K562 (cell line): ENCODE data around the gene AP4E1. TPM values are rescaled to one million over a fixed set of nuclear protein-coding genes. Genes with fewer than 3 reads are reported as not detected.

Source experiments
- ATAC-seq: fragments of 200-7000 bp; cut with Tn5 transposase; 3 replicates; pipeline ENCODE4 v1.9.1; 2020; ENCODE audit warnings: moderate library complexity
- BruUV-seq: library from RNA; stranded (reverse); fragments of 400-500 nt; replicated peaks from 2 replicates; lab custom pipeline; 2021; lab: Mats Ljungman, UMichigan
- CTCF ChIA-PET: fragments of 300-600 bp; formaldehyde crosslinking; extraction: SDS; loops from one replicate; lab custom pipeline; 2021; ENCODE audit warnings: low intra/inter-chr PET ratio; lab: Yijun Ruan, JAX
- POLR2A ChIA-PET: fragments of 300-600, 350-650 bp; sonication (Branson Sonifier 250); formaldehyde crosslinking; extraction: SDS; loops from one replicate; lab custom pipeline; 2021; ENCODE audit warnings: antibody characterized with exemption, inconsistent platforms; lab: Yijun Ruan, JAX
- DNase-seq, 4 experiments: peaks; one replicate each; pipeline versions ENCODE4 v3.0.0 to v3.0.0-alpha.2; 2011 to 2018; ENCODE audit warnings: low spot score in 3 of 4, mixed read lengths in 3 of 4; ENCODE audit errors: extremely low read depth in 1 of 4
- FAIRE-seq: peaks from 2 replicates; lab custom pipeline; 2011; peaks lifted over from hg19 to GRCh38; lab: Jason Lieb, UNC
- H2AFZ ChIP-seq: 2 replicates; pipeline ENCODE4 v1.6.0; 2011; ENCODE audit warnings: low read depth, low read length, control low read depth, inconsistent platforms
- H3K27ac ChIP-seq: fragments of 200-600 bp; 3 replicates; pipeline ENCODE4 v1.8.0; 2011; ENCODE audit warnings: low read depth, mild to moderate bottlenecking, control low read depth, inconsistent platforms, low read length, moderate library complexity, mixed read lengths; ENCODE audit errors: extremely low read depth
- H3K27me3 ChIP-seq, 2 experiments: fragments of 300-600 bp in 1 of 2; 2 replicates in 1 of 2; 3 replicates in 1 of 2; pipeline versions ENCODE4 v1.6.0 to v1.8.0; 2011; ENCODE audit warnings: inconsistent platforms in 2 of 2, low read length in 2 of 2, mild to moderate bottlenecking in 1 of 2, mixed read lengths in 1 of 2, moderate library complexity in 1 of 2; ENCODE audit not compliant: control insufficient read depth in 2 of 2, insufficient read depth in 2 of 2
- H3K36me3 ChIP-seq: fragments of 300-600 bp; 3 replicates; pipeline ENCODE4 v1.8.0; 2011; ENCODE audit warnings: mild to moderate bottlenecking, low read length, inconsistent platforms; ENCODE audit not compliant: control insufficient read depth, insufficient read depth
- H3K4me1 ChIP-seq, 2 experiments: fragments of 200-600 bp in 1 of 2; replicated peaks in 1 of 2; 2 replicates in 1 of 2; 3 replicates in 1 of 2; pipeline versions ENCODE4 v1.5.1 to v1.8.0; 2011; ENCODE audit warnings: inconsistent platforms in 2 of 2, low read length in 2 of 2, mild to moderate bottlenecking in 1 of 2, mixed read lengths in 1 of 2, moderate library complexity in 1 of 2; ENCODE audit not compliant: control insufficient read depth in 2 of 2, insufficient read depth in 2 of 2
- H3K4me2 ChIP-seq: 2 replicates; pipeline ENCODE4 v1.6.1; 2011; ENCODE audit warnings: low read length, control low read depth, inconsistent platforms, mixed read lengths; ENCODE audit not compliant: insufficient read depth
- H3K4me3 ChIP-seq: fragments of 200-600 bp; sonication (generic), shearing (Covaris generic); 2 replicates; pipeline ENCODE4 v1.5.1; 2016; ENCODE audit warnings: control low read depth, inconsistent platforms
- H3K79me2 ChIP-seq: fragments of 200-600 bp; 3 replicates; pipeline ENCODE4 v1.8.0; 2011; ENCODE audit warnings: low read length, inconsistent platforms; ENCODE audit not compliant: control insufficient read depth, insufficient read depth
- H3K9ac ChIP-seq, 2 experiments: 2 replicates each; pipeline versions ENCODE4 v1.6.0 to v1.6.1; 2011; ENCODE audit warnings: low read depth in 2 of 2, low read length in 2 of 2, control low read depth in 1 of 2, inconsistent platforms in 1 of 2, mild to moderate bottlenecking in 1 of 2, mixed read lengths in 1 of 2; ENCODE audit not compliant: insufficient read depth in 1 of 2
- H3K9me1 ChIP-seq: one replicate; pipeline ENCODE4 v1.6.0; 2011; ENCODE audit warnings: inconsistent platforms, mild to moderate bottlenecking, low read length, moderate library complexity; ENCODE audit not compliant: control insufficient read depth, insufficient read depth
- H3K9me3 ChIP-seq: replicated peaks from 2 replicates; pipeline ENCODE4 v1.5.1; 2011; ENCODE audit warnings: low read depth, low read length, inconsistent platforms; ENCODE audit not compliant: control insufficient read depth, insufficient read depth
- H4K20me1 ChIP-seq: replicated peaks from 2 replicates; pipeline ENCODE4 v1.6.1; 2011; ENCODE audit warnings: low read length, inconsistent platforms, mixed read lengths; ENCODE audit not compliant: control insufficient read depth, insufficient read depth
- ARID4B ChIP-seq: sonication (generic); formaldehyde crosslinking; IDR thresholded peaks from 2 replicates; pipeline ENCODE4 v1.8.0; 2022; ENCODE audit warnings: mild to moderate bottlenecking, missing genetic modification reagents
- ID3 ChIP-seq, 2 experiments: fragments of 250-450 bp in 1 of 2; fragments of 450-650 bp in 1 of 2; sonication (Bioruptor Pico) in 1 of 2; IDR thresholded peaks; 2 replicates each; pipeline versions ENCODE4 v1.6.1 to v1.8.0; 2016 to 2021; ENCODE audit warnings: mild to moderate bottlenecking in 2 of 2, moderate library complexity in 2 of 2, missing compliant biosample characterization in 1 of 2, missing genetic modification characterization in 1 of 2
- NR1H2 ChIP-seq: sonication (generic); formaldehyde crosslinking; IDR thresholded peaks from 2 replicates; pipeline ENCODE4 v1.4.0; 2020; ENCODE audit warnings: mild to moderate bottlenecking, missing genetic modification reagents
- SMAD1 ChIP-seq: fragments of 150-350 bp; IDR thresholded peaks from 2 replicates; pipeline ENCODE4 v1.6.1; 2014; ENCODE audit warnings: low read length, low read depth; ENCODE audit not compliant: partially characterized antibody
- SMAD3 ChIP-seq: fragments of 450-650 bp; formaldehyde crosslinking; conservative IDR thresholded peaks from 2 replicates; pipeline ENCODE4 v1.4.0; 2020; ENCODE audit warnings: mild to moderate bottlenecking
- ZNF75A ChIP-seq: fragments of 450-650 bp; formaldehyde crosslinking; IDR thresholded peaks from 2 replicates; pipeline ENCODE4 v1.4.0; 2020; ENCODE audit warnings: mild to moderate bottlenecking
- WGBS: fragments of 100-300 bp; shearing (Covaris generic); methylation state at CpG from one replicate; pipeline ENCODE4 v1.1.6; 2016; ENCODE audit warnings: low coverage, mixed read lengths; ENCODE audit not compliant: insufficient coverage; ENCODE audit errors: missing lambda C conversion rate; 5-methylcytosine and 5-hydroxymethylcytosine counted together
- in situ Hi-C: fragments of 300-500 bp; cut with MboI; formaldehyde crosslinking; loops from 4 replicates; pipeline ENCODE4 v1.15.0; 2018; ENCODE audit warnings: inconsistent platforms, mixed read lengths
- intact Hi-C: fragments of 100-400 bp; cut with micrococcal nuclease; formaldehyde crosslinking; loops from 2 replicates; pipeline ENCODE4 v1.14.2; 2022
- polyA plus RNA-seq, 8 experiments: library from polyadenylated mRNA; depleted of rRNA in 4 of 8; stranded (reverse) in 5 of 8; unstranded in 3 of 8; fragments of >200 nt; fragmentation: Nextera tagmentation in 2 of 8; fragmentation: Illumina TruSeq in 1 of 8; extraction: Ambion mirVana in 2 of 8; extraction: Trizol in 1 of 8; gene quantifications; 2 replicates each; pipeline versions ENCODE4 v1.2.1 to v1.2.3, GENCODE V29; 2011 to 2014; ENCODE audit warnings: inconsistent platforms in 1 of 8, missing spikeins in 1 of 8
- total RNA-seq, 7 experiments: library from RNA; depleted of rRNA in 6 of 7; stranded (reverse); fragments of >200 nt in 6 of 7; fragmentation: Illumina TruSeq in 2 of 7; extraction: Trizol in 2 of 7; gene quantifications; 2 replicates each; pipeline versions ENCODE4 v1.2.1 to v1.2.3, GENCODE V29; 2011 to 2021; ENCODE audit warnings: low replicate concordance in 1 of 7

Gene AP4E1
- total and polyA plus RNA-seq, 9 of the 15 experiments (the other 6 are each of a cell fraction or from before 2014, with no cell fraction given), result 1.3 to 11.5 (median 4.4) TPM

- Histone ChIP-seq H3K9me3 (no peaks in the 10 kb centered on the region), H4K20me1 (no peaks in the 10 kb centered on the region; the same call in 1 of the 2 replicates), H3K4me3 (no peak overlapping the region), H2AFZ (no peak overlapping the region), H3K36me3 (peaks cover 16% of the 10 kb centered on the region), H3K79me2 (no peaks in the 10 kb centered on the region), H3K4me2 (no peak overlapping the region), H3K4me1 (no peaks in the 10 kb centered on the region), H3K9me1 (no peaks in the 10 kb centered on the region), H3K27me3 (no peaks in the 10 kb centered on the region)
- in situ Hi-C loops, result no loop called here
- ChIA-PET CTCF (no interaction called here), POLR2A (interaction anchor here (0.7 to 1.0 kb wide), 2 partner anchors 10 to 11 kb away, joined by 3 read pairs; no protein-coding TSS in a partner anchor)
- WGBS, result 55% methylated on average over 4 of the region's 4 CpGs
- DNase-seq (no peak), FAIRE-seq (no peak)
- no peak for TF ChIP-seq NR1H2 (CRISPR knock-in tag)
- TF ChIP-seq ID3 (CRISPR knock-in tag; IDR thresholded peaks at IDR 0.05), result no peak
- no peak for TF ChIP-seq ID3 (tag; IDR thresholded peaks at IDR 0.05)
- no peak for TF ChIP-seq SMAD1
- no peak for TF ChIP-seq SMAD3 (CRISPR knock-in tag)
- TF ChIP-seq ZNF75A (CRISPR knock-in tag), result no peak
- no peak for TF ChIP-seq ARID4B
- TF ChIP-seq, all 486 proteins: peak for 0
- intact Hi-C loops, result no loop called here
- H3K27ac ChIP-seq, result no peak overlapping the region
- no TSS peak for BruUV-seq
- H3K9ac ChIP-seq, result no peak overlapping the region
- no peak for ATAC-seq
These were observed 85.1 kb downstream of the AP4E1 start for GRCh38 chr15:50993598-50993997.
